Astrocyte (in vitro differentiated cells and primary cell): Measurements from ENCODE around the gene ATP5F1D.

Experiments used
- CTCF ChIP-seq: IDR thresholded peaks from 2 replicates; pipeline ENCODE4 v1.5.1; 2011; ENCODE audit warnings: low read depth, mild to moderate bottlenecking, inconsistent platforms, low read length, moderate library complexity; ENCODE audit not compliant: insufficient read depth
- EZH2 ChIP-seq: IDR thresholded peaks from 2 replicates; pipeline ENCODE4 v1.6.1; 2012; ENCODE audit warnings: mild to moderate bottlenecking, low read length, inconsistent platforms; ENCODE audit not compliant: insufficient read depth

GRCh38 chr19:1274852-1275259 is 33.3 kb downstream of the ATP5F1D start:
- TF ChIP-seq CTCF, result no peak
- TF ChIP-seq EZH2, result no peak
